Osteoblast (primary cell): ENCODE data around the gene PACS2. TPM values are rescaled to one million over a fixed set of nuclear protein-coding genes. Genes with fewer than 3 reads are reported as not detected.

Experiments used
- DNase-seq: peaks from one replicate; pipeline ENCODE4 v3.0.0; 2011; ENCODE audit warnings: low spot score, mixed read lengths; ENCODE audit not compliant: insufficient read length; ENCODE audit errors: missing footprints
- H2AFZ ChIP-seq: 2 replicates; pipeline ENCODE4 v1.6.0; 2011; ENCODE audit warnings: mild to moderate bottlenecking, low read length
- H3K27ac ChIP-seq: 2 replicates; pipeline ENCODE4 v1.5.1; 2011; ENCODE audit warnings: mild to moderate bottlenecking, low read depth, low read length, moderate library complexity
- H3K27me3 ChIP-seq: 2 replicates; pipeline ENCODE4 v1.6.0; 2012; ENCODE audit warnings: mild to moderate bottlenecking, control low read depth, inconsistent platforms, low read length, moderate library complexity; ENCODE audit not compliant: insufficient read depth
- H3K36me3 ChIP-seq: 2 replicates; pipeline ENCODE4 v1.5.1; 2011; ENCODE audit warnings: mild to moderate bottlenecking, low read length, control low read depth, moderate library complexity; ENCODE audit not compliant: insufficient read depth
- H3K4me1 ChIP-seq: 2 replicates; pipeline ENCODE4 v1.5.1; 2011; ENCODE audit warnings: mild to moderate bottlenecking, low read length, control low read depth, moderate library complexity; ENCODE audit not compliant: insufficient read depth
- H3K4me2 ChIP-seq: 2 replicates; pipeline ENCODE4 v1.6.0; 2011; ENCODE audit warnings: mild to moderate bottlenecking, low read length; ENCODE audit not compliant: insufficient read depth
- H3K4me3 ChIP-seq: fragments of 200-600 bp; sonication (generic); 3 replicates; pipeline ENCODE4 v1.5.1; 2012; ENCODE audit warnings: mild to moderate bottlenecking, low read length, inconsistent platforms; ENCODE audit not compliant: insufficient read depth
- H3K79me2 ChIP-seq: 2 replicates; pipeline ENCODE4 v1.6.0; 2012; ENCODE audit warnings: mild to moderate bottlenecking, low read length, control low read depth, inconsistent platforms; ENCODE audit not compliant: insufficient read depth
- H3K9me3 ChIP-seq: 2 replicates; pipeline ENCODE4 v1.5.1; 2011; ENCODE audit warnings: low read depth, low read length, control low read depth
- H4K20me1 ChIP-seq: 2 replicates; pipeline ENCODE4 v1.6.0; 2012; ENCODE audit warnings: mild to moderate bottlenecking, low read length, control low read depth; ENCODE audit not compliant: insufficient read depth
- total RNA-seq: library from RNA; depleted of rRNA; stranded (reverse); fragments of >200 nt; gene quantifications from 2 replicates; pipeline ENCODE4 v1.2.3, GENCODE V29; 2012
- TF ChIP-seq, protein P1 (sequence below): IDR thresholded peaks from 2 replicates; pipeline ENCODE4 v1.5.1; 2011; ENCODE audit warnings: mild to moderate bottlenecking, low read depth, low read length, moderate library complexity; ENCODE audit errors: extremely low read depth

Gene PACS2
- total RNA-seq, 1 donor, result 81.1 TPM

DNA sequence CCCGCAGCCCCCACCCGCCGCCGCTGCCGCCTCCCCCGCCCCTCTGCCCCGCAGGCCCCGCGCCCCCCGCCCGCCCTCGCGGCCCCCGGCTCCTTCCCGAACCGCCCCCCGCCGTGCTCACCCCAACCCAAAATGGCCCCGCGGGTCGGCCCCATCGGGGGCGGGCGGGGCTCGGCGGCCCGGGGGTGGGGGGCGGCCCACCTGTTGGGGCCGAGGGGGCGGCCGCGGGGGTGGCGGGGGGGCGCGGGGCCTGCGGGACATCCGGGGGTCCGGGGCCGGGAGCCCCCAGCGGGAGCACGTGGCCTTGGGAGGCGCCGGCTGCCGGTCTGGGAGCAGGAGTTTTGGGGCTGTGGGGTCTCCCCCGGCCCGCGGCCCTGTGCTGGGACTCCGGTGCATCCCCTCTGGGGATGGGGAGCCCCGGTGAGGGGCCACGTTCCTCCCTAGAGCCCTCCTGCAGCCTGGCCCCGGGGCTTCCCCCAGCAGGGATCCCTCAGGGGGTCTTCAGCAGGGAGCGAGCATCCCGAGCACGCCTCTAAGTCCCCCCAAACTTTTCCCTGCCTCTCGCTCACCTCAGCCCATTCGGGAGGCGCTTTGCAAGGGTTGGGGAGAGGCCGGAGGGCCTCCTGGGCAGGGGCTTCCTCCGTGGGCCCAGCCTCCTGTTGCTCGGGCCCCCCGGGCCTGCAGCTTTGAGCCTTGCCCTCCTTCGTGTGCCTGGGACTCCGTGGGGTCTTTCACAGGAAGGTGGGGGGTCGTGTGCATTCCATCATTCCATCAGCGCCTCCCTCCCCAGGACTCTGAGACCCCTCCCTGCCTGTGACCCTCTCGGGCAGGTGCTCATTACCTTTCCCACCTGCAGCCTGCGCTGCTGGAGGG lies 105.8 kb downstream of the PACS2 start:
- H4K20me1 ChIP-seq, result peaks cover 31% of the 10 kb centered on the region
- H3K4me1 ChIP-seq, result peaks cover 19% of the 10 kb centered on the region
- peak overlapping the region; percentile 81 for H3K4me3 ChIP-seq
- H3K27me3 ChIP-seq, result no peaks in the 10 kb centered on the region
- TF ChIP-seq, protein P1, sequence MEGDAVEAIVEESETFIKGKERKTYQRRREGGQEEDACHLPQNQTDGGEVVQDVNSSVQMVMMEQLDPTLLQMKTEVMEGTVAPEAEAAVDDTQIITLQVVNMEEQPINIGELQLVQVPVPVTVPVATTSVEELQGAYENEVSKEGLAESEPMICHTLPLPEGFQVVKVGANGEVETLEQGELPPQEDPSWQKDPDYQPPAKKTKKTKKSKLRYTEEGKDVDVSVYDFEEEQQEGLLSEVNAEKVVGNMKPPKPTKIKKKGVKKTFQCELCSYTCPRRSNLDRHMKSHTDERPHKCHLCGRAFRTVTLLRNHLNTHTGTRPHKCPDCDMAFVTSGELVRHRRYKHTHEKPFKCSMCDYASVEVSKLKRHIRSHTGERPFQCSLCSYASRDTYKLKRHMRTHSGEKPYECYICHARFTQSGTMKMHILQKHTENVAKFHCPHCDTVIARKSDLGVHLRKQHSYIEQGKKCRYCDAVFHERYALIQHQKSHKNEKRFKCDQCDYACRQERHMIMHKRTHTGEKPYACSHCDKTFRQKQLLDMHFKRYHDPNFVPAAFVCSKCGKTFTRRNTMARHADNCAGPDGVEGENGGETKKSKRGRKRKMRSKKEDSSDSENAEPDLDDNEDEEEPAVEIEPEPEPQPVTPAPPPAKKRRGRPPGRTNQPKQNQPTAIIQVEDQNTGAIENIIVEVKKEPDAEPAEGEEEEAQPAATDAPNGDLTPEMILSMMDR, result no peak
- no peaks in the 10 kb centered on the region for H3K9me3 ChIP-seq
- H2AFZ ChIP-seq, result no peak overlapping the region
- DNase-seq, result peak; percentile 94
- H3K79me2 ChIP-seq, result peaks cover 53% of the 10 kb centered on the region
- H3K27ac ChIP-seq, result peak overlapping the region; percentile 37
- H3K4me2 ChIP-seq, result peak overlapping the region; percentile 93
- H3K36me3 ChIP-seq, result no peaks in the 10 kb centered on the region

GRCh38 chr14:105420974-105421674 lies 106.6 kb downstream of the PACS2 start:
- no peaks in the 10 kb centered on the region for H3K27me3 ChIP-seq
- peak overlapping the region; percentile 93 for H3K4me2 ChIP-seq
- H3K9me3 ChIP-seq, result no peaks in the 10 kb centered on the region
- peak; percentile 94 for DNase-seq
- H3K27ac ChIP-seq, result peak overlapping the region; percentile 37
- H3K36me3 ChIP-seq, result no peaks in the 10 kb centered on the region
- H4K20me1 ChIP-seq, result peaks cover 36% of the 10 kb centered on the region
- H3K4me1 ChIP-seq, result peaks cover 19% of the 10 kb centered on the region
- peak overlapping the region; percentile 81 for H3K4me3 ChIP-seq
- H2AFZ ChIP-seq, result no peak overlapping the region
- TF ChIP-seq, protein P1, result no peak
- H3K79me2 ChIP-seq, result peaks cover 59% of the 10 kb centered on the region

DNA sequence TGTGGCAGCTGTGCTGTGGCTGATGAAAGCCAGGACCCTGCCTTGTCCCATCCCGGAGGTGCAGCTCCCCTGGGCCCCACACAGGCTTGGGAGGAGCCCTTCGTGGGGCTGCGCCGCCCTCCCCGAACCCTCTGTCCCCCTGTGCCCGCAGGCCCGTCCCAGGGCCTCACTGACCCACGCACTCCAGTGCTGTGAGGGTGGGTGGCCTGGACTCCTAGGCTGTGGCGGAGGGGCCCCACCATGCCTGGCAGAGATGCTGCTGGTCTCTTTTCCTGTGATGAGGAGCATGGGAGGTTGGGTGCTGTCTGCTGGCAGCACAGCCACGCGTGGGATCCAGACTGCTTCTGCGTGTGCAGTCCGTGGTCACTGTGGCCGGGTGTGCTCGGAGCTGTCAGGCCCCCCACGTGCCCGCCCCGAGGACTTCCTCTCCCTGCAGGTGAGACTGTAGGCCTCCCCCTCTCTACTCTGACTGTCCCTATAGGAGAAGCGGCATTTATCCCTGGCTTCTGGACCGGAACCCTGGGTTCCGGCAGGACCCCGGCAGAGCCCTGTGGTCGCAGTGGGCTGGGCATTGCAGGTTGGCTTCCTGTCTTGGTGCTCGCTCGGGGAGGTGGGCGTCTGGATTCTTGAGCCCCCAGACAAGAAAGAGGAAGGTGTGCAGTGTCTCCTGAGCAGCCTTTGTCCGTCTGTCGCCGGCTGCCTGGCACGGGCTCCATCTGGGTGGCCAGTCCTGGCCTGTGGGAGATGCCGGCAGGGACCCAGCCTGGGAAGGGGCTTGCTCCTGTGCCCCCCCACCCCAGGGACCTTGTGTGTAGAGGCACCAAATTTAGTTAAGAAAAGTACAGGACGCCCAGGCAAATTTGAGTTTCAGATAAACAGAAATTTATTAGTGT lies 107.4 kb downstream of the PACS2 start:
- Histone ChIP-seq H3K79me2 (peaks cover 68% of the 10 kb centered on the region), H3K27me3 (no peaks in the 10 kb centered on the region), H3K9me3 (no peaks in the 10 kb centered on the region), H3K4me2 (peak overlapping the region; percentile 93), H3K4me3 (peak overlapping the region; percentile 81), H3K27ac (no peak overlapping the region), H4K20me1 (peaks cover 41% of the 10 kb centered on the region), H3K4me1 (peaks cover 19% of the 10 kb centered on the region), H2AFZ (no peak overlapping the region), H3K36me3 (no peaks in the 10 kb centered on the region)
- peak; percentile 91 for DNase-seq
- TF ChIP-seq, protein P1, result no peak
